Activated naive CD8-positive, alpha-beta T cell (primary cell): Measurements from ENCODE around the gene KRTAP10-3.
A peak's percentile ranks its signal among the peaks of the same experiment; 100 is the strongest.
"Not testable (repeated sequence)": the region's sequence is repeated elsewhere in the genome, so short reads cannot be mapped to it uniquely, and the experiment has no call there.

Experiments
- H3K27ac Mint-ChIP-seq: one replicate; pipeline ENCODE4 v1.8.0; 2021; ENCODE audit warnings: mixed read lengths
- H3K27me3 Mint-ChIP-seq: one replicate; pipeline ENCODE4 v1.8.0; 2021; ENCODE audit warnings: mixed read lengths
- H3K36me3 Mint-ChIP-seq: one replicate; pipeline ENCODE4 v1.8.0; 2021; ENCODE audit warnings: mixed read lengths
- H3K4me1 Mint-ChIP-seq: one replicate; pipeline ENCODE4 v1.8.0; 2021; ENCODE audit warnings: low read depth, mixed read lengths
- H3K4me3 Mint-ChIP-seq: one replicate; pipeline ENCODE4 v1.8.0; 2021; ENCODE audit warnings: mild to moderate bottlenecking, mixed read lengths
- H3K9me3 Mint-ChIP-seq: one replicate; pipeline ENCODE4 v1.8.0; 2021; ENCODE audit warnings: low read depth, mixed read lengths

The KRTAP10-3 gene

DNA sequence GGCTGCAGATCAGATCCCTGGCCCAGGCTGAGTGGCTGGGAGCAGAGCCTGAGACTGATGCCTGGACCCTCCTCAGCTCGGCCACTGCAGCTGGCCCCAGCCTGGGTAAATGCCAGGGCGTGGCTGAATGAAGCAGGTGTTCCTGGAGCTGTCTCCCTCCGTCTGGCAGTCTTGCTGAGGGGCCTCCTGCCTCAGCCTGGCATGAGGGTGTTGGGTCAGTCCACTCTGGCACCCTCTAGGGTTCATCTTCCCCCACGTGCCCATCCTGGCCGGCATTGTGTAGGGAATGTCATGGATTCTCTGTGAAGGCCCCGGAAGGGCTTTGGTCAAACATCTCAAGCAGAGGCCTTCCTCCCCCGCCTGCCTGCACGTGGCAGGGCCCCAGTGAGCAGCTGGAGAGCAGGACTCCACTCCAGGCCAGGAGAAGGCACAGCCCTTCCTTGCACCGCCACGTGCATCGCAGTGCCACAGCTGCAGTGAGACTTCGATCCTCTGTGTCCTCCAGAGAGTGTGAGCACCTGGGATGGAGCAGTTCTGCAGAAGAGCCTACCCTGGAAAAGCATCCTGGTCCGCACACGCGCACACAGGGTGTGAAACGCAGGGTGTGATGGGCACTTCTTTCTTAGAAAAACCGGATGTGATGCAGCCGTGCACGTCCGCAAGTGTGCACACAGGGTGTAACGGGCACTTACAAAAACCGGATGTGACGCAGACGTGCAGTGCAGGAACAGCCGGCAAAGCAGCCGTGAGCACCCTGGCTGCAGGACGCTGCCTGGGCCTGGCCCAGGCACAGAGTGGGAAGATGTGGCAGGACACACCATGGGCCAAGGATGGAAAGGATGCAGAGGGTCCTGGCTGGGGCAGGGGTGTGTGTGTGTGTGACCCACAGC is 10.3 kb upstream of the KRTAP10-3 start:
- Mint-ChIP-seq H3K4me1 (peaks cover 16% of the 10 kb centered on the region), H3K9me3 (no peaks in the 10 kb centered on the region), H3K36me3 (no peaks in the 10 kb centered on the region), H3K27me3 (no peaks in the 10 kb centered on the region), H3K4me3 (no peak overlapping the region), H3K27ac (no peak overlapping the region)

DNA sequence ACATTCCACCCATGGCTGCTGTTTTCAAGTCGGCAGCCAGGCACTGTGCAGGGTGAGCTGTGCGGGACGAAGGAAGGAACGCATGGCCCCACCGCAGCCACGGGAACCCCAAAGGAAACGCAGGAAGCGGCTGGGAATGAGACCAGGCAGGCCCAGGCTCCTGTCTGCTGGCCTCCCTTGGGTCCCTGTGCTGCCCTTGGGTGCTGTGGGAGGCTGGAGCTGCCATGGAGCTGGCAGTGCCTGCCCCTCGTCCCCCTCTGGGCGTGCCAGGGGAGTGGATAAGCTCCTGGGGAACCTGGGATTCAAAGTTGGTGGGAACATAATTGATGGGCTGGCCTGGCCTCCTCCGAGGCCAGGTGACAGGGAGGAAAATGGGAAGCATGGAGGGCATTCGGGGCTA is 9.7 kb upstream of the KRTAP10-3 start:
- peaks cover 16% of the 10 kb centered on the region for H3K4me1 Mint-ChIP-seq
- H3K27ac Mint-ChIP-seq = no peak overlapping the region
- no peaks in the 10 kb centered on the region for H3K27me3 Mint-ChIP-seq
- H3K4me3 Mint-ChIP-seq = no peak overlapping the region
- peaks cover 2% of the 10 kb centered on the region for H3K9me3 Mint-ChIP-seq
- peaks cover 1% of the 10 kb centered on the region for H3K36me3 Mint-ChIP-seq

DNA sequence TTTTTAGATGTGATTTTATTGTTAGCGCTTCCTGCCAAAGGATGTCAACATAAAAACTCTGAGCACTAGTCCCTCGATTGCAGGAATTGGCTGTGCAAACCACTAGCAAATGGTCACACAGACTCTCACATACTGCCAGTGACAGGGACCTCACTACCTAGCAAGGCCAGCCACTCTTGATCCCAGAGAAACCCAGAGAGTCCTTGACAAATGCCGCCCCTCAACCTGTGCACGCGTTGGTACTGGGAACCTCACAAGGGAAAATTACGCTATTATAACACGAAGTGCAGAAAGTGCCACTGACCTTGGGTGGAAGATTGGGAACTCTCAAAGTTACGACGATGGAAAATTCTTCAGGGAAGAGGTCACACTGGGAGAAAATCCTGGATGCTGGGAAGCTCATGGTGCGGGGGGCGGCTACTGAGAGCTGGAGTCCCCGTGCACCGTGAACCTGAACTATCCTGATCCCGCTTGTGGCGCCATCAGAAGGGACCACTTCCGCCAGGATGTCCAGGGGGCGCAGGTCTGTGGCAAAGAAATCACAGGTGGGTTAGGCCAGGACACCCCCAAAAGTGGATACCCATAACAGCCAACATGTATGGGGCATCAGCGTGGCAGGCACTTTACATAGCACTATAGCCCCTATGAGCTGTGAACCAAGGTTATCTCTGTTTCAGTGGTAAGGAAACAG is 9.0 kb upstream of the KRTAP10-3 start:
- H3K36me3 Mint-ChIP-seq = peaks cover 2% of the 10 kb centered on the region
- H3K4me3 Mint-ChIP-seq = no peak overlapping the region
- no peaks in the 10 kb centered on the region for H3K27me3 Mint-ChIP-seq
- no peak overlapping the region for H3K27ac Mint-ChIP-seq
- peaks cover 5% of the 10 kb centered on the region for H3K9me3 Mint-ChIP-seq
- peaks cover 16% of the 10 kb centered on the region for H3K4me1 Mint-ChIP-seq

DNA sequence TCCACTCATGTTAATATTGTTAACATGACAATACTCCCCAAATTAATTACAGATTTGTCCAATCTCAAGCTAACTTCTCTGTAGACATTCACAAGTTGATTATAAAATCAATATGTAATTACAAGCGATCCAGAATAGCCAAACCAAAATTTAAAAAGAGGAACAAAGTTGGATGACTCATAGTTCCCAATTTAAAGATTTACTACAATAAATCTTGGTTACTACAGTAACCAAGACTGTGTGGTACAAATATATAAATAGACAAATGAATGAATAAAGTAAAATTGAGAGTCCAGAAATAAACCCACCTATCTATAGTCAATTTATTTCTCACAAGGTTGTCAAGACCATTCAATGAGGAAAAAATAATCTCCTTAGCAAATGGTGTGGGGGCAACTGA is 7.8 kb upstream of the KRTAP10-3 start:
- peaks cover 2% of the 10 kb centered on the region for H3K36me3 Mint-ChIP-seq
- H3K4me3 Mint-ChIP-seq = no peak overlapping the region
- no peak overlapping the region for H3K27ac Mint-ChIP-seq
- peaks cover 15% of the 10 kb centered on the region for H3K4me1 Mint-ChIP-seq
- H3K9me3 Mint-ChIP-seq = peaks cover 5% of the 10 kb centered on the region
- no peaks in the 10 kb centered on the region for H3K27me3 Mint-ChIP-seq

DNA sequence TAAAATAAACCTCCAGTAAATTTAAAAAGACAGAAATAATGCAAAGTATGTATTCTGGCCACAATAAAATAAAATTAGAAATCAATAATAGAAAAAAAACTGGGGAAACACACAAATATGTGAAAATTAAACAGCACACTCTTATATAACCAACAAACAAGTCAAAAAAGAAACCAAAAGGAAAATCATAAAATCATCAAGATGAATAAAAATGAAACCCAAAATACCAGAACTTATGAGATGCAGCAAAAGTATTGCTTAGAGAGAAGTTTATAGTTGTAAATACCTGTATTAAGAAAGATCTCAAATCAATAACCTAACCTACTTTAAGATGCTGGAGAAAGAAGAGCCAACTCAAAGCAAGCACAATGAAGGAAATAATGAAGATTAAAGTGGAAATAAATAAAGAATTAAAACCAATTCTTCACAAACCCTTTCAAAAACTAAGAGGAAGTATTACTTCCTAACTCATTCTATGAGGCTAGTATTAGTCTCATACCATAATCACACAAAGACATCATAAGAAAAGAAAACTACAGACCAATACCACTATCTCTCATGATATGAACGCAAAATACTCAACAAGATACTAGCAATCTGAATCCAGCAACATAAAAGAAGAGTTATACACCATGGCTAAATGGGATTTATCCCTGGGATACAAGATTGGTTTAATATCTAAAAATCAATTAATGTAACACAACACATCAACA is 6.4 kb upstream of the KRTAP10-3 start:
- peaks cover 11% of the 10 kb centered on the region for H3K9me3 Mint-ChIP-seq
- no peak overlapping the region for H3K4me3 Mint-ChIP-seq
- no peaks in the 10 kb centered on the region for H3K27me3 Mint-ChIP-seq
- H3K36me3 Mint-ChIP-seq = peaks cover 8% of the 10 kb centered on the region
- peaks cover 15% of the 10 kb centered on the region for H3K4me1 Mint-ChIP-seq
- H3K27ac Mint-ChIP-seq = peak overlapping the region; percentile 30

DNA sequence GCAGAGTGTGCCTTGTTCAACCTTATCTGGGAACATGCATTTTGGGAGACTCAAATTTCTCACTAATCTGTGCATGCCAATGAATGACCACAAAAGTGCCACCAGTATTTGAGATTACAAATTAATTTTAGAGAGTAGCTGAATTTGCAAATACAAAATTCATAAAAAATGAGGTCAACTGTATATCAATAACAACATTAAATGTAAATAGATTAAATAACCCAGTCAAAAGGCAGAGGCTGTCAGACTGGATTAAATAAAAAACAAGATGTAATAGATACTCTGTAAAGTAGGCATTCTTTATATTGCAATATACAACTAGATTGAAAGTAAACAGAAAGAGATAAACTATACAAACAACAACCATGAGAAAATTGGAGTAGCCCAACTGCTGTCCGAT is 5.5 kb upstream of the KRTAP10-3 start:
- H3K27ac Mint-ChIP-seq = no peak overlapping the region
- peaks cover 8% of the 10 kb centered on the region for H3K36me3 Mint-ChIP-seq
- peaks cover 11% of the 10 kb centered on the region for H3K9me3 Mint-ChIP-seq
- no peak overlapping the region for H3K4me3 Mint-ChIP-seq
- H3K4me1 Mint-ChIP-seq = peaks cover 15% of the 10 kb centered on the region
- H3K27me3 Mint-ChIP-seq = no peaks in the 10 kb centered on the region

DNA sequence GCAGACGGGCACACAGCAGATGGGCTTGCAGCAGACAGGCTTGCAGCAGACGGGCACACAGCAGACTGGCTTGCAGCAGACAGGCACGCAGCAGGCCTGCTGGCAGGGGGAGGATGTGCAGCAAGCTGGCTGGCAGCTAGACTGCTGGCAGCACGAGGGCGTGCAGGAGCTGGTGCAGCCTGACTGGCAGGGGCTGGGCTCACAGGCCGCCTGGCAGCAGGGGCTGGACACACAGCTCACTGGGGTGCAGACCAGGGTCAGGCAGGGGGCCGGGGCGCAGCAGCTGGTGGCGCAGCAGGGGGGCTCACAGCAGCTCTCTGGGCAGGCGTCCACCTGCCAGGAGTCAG is 293 bp downstream of the KRTAP10-3 start:
- H3K4me3 Mint-ChIP-seq, H3K4me1 Mint-ChIP-seq, H3K27me3 Mint-ChIP-seq, H3K27ac Mint-ChIP-seq: not testable (repeated sequence)
- H3K9me3 Mint-ChIP-seq = peaks cover 13% of the 10 kb centered on the region
- peaks cover 10% of the 10 kb centered on the region for H3K36me3 Mint-ChIP-seq

DNA sequence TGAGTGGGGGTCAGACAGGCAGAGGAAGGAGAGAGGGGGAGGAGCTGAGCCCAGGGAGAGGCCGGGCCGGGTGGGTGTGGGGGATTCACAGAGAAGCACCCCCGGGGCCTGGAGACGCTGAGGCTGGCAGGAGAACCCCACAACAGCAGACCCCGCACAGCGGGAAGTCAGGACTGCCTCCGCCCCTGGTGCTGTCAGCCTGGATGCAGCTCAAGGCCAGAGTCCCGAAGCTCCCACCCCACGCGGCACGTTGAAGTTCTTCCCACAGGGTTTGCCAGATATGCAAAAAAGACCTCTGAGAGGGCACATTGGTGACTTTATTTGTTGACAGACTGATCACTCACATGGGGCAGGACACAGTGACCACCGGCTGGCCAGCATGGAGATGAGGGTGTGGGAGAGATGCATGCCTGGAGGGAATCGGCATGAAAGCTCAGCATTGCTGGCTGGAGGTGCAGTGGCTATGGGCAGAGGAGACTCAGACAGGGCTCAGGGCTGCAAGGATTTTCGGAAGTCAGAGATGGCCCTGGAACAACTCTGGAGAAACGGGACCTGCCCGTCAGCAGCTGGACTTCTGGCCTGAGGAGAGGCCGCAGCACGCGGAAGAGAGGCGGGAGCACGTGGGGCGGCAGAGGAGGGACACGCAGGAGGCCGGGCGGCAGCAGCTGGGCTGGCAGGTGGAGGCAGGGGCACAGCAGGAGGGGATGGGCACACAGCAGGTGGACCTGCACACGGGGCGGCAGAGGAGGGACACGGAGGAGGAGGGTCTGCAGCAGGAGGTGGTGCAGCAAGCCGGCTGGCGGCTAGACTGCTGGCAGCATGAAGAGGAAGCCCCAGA is 885 bp downstream of the KRTAP10-3 start:
- H3K9me3 Mint-ChIP-seq = peaks cover 14% of the 10 kb centered on the region
- H3K4me1 Mint-ChIP-seq = no peaks in the 10 kb centered on the region
- no peak overlapping the region for H3K27ac Mint-ChIP-seq
- H3K36me3 Mint-ChIP-seq = peaks cover 12% of the 10 kb centered on the region
- H3K27me3 Mint-ChIP-seq = no peaks in the 10 kb centered on the region
- no peak overlapping the region for H3K4me3 Mint-ChIP-seq

DNA sequence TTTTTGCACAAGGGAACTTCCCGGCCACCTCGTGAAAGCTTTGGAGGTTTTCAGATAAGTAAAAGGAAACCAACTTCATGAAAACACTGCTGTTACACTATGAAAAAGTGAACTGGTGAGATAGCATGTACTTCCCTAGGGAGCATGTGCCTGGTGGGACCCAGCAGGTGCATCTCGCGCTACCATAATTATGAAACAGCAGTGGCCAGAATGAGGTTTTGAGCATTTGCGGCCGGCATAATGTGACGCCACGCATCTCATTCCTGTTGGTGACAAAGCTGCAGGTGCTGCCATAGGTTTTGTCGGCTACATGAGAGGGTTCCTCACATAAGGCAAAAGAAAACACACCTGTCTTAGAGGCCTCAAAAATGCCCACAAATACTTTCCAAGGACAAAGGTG is 1.7 kb downstream of the KRTAP10-3 start:
- Mint-ChIP-seq H3K27me3 (no peaks in the 10 kb centered on the region), H3K36me3 (peaks cover 12% of the 10 kb centered on the region), H3K27ac (no peak overlapping the region)

DNA sequence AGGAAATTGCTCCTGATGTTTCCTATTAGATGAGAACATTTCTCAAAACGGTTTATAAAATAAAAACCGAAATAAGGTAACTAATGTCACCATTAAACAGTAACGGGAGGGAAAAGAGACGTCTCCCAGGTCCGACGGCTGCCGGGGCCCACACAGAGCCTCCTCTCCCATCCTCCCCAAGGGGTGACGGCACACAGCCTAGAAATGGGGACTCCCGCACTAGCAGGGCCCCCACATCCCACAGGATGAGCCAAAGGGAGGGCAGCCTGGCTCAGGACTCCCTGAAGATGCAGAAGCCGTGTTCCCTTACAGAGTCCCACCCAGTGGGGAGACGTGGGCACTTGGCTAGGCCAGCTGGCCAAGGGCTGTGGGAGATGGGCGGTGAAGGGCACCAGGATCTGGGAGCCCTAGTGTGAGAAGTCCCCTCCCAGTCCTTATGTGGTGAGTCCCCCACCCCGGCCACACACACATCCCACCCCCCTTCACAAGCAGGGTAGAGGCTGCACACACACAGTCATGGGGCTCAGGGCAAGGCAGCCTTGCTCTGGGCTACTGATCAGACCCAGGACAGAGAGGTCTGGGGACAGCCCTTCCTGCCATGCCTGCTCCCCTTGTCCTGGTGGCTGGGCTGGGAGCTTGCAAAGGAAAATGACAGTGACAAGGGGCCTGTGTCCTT is 3.3 kb downstream of the KRTAP10-3 start:
- no peaks in the 10 kb centered on the region for H3K27me3 Mint-ChIP-seq
- H3K27ac Mint-ChIP-seq = no peak overlapping the region
- H3K9me3 Mint-ChIP-seq = peaks cover 9% of the 10 kb centered on the region
- H3K4me1 Mint-ChIP-seq = peaks cover 3% of the 10 kb centered on the region
- H3K4me3 Mint-ChIP-seq = no peak overlapping the region
- peaks cover 9% of the 10 kb centered on the region for H3K36me3 Mint-ChIP-seq

More for the DNA sequence above, 1.7 kb downstream of the KRTAP10-3 start:
- no peaks in the 10 kb centered on the region for H3K4me1 Mint-ChIP-seq
- no peak overlapping the region for H3K4me3 Mint-ChIP-seq
- H3K9me3 Mint-ChIP-seq = peaks cover 14% of the 10 kb centered on the region

DNA sequence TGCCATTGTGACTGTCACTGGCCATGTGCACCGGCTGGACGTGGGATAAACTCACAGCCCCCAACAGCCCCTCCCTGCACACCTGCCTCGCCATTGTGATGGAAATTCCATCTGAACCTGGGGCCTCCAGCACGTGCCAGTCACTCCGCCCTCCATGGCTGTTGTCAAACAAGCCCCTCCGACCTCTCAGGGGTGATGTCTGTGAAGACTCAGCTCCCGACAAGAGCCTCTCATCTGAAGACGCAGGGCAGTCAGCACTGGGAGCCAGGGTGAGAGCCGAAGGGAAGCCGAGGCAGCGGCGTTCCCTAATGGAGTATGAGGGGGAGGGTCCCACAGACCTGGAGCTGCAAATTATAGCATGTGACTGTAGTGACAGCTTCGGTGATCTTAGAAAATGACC is 5.9 kb downstream of the KRTAP10-3 start:
- Mint-ChIP-seq H3K9me3 (peaks cover 8% of the 10 kb centered on the region), H3K36me3 (peaks cover 9% of the 10 kb centered on the region), H3K27ac (no peak overlapping the region), H3K4me1 (peaks cover 22% of the 10 kb centered on the region), H3K27me3 (no peaks in the 10 kb centered on the region), H3K4me3 (no peak overlapping the region)

DNA sequence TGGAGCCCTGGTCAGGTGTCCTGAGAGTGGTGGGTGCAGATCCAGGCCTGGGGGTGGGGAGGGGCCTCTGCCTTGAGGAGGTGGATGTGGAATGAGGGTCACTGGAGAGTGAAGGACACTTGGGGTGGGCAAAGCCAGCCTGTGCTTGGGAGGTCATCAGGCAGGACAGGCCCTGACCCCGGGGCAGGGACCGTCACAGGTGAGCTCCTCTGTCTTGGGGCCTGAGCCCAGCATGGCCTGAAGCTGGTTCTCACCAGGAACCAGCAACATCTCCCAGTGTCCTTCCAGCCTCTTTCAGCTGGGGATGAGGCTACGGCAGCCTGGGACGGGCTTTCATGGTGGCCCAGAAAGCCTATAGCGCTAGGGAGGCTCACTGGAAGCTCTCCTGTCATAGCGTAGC is 6.5 kb downstream of the KRTAP10-3 start:
- Mint-ChIP-seq H3K36me3 (peaks cover 11% of the 10 kb centered on the region), H3K27me3 (no peaks in the 10 kb centered on the region), H3K9me3 (peaks cover 12% of the 10 kb centered on the region), H3K4me1 (peaks cover 27% of the 10 kb centered on the region), H3K27ac (no peak overlapping the region), H3K4me3 (no peak overlapping the region)

DNA sequence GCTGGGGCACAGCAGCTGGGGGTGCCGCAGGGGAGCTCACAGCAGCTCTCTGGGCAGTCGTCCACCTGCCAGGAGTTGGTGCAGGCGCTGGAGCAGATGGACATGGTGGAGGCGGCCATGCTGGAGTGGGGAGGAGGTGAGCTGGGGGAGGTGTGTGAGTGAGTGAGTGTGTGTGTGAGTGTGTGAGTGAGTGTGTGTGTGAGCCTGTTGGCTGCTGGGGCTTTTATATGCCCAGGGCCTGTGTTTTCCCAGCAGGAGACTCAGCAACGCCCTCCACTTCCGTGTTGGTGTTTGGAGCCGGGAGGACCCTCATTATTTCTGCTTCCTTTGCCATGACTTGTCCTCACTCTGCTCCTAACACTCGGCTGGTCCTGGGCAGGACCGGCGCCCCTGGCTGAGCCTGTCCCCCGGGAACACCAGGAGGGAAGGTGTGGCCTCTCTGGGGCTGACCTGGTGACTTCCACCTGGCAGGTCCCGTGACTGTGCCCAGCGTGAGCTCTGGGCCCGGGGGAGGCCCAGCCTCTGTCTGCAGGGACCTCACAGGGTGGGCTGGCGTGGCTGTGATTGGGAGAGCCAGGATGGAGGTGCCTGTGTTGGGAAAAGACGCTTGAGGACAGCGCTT is 7.1 kb downstream of the KRTAP10-3 start, which contains the start of gene KRTAP10-2:
KRTAP10-2 (minus strand) TSS at position 166 of the 622 bp plus-strand sequence; CDS start at position 119, 47 bp downstream.
- H3K9me3 Mint-ChIP-seq = peaks cover 19% of the 10 kb centered on the region
- peaks cover 15% of the 10 kb centered on the region for H3K36me3 Mint-ChIP-seq
- no peak within 1 kb of the TSS for H3K27ac Mint-ChIP-seq
- H3K4me3 Mint-ChIP-seq = no peak within 1 kb of the TSS
- H3K4me1 Mint-ChIP-seq = peaks cover 33% of the 10 kb centered on the region
- H3K27me3 Mint-ChIP-seq = no peaks in the 10 kb centered on the region
